Thyroid gland (tissue), 4 donors: ENCODE measurements around the gene SPACA6.

Experiments used
- POLR2A ChIP-seq, 2 donors: fragments of 450-650 bp; IDR thresholded peaks; one replicate each; pipeline ENCODE4 v1.6.1; 2017; ENCODE audit warnings: antibody characterized with exemption in 2 of 2, mild to moderate bottlenecking in 2 of 2, moderate library complexity in 1 of 2
- TF ChIP-seq, protein P1 (sequence below), 6 experiments: fragments of 200-600 bp in 3 of 6; fragments of 450-650 bp in 3 of 6; sonication (generic) in 3 of 6; IDR thresholded peaks; one replicate each; pipeline ENCODE4 v1.5.1; 2016 to 2019; ENCODE audit warnings: antibody characterized with exemption in 6 of 6, mild to moderate bottlenecking in 2 of 6, inconsistent platforms in 1 of 6, moderate library complexity in 1 of 6

DNA sequence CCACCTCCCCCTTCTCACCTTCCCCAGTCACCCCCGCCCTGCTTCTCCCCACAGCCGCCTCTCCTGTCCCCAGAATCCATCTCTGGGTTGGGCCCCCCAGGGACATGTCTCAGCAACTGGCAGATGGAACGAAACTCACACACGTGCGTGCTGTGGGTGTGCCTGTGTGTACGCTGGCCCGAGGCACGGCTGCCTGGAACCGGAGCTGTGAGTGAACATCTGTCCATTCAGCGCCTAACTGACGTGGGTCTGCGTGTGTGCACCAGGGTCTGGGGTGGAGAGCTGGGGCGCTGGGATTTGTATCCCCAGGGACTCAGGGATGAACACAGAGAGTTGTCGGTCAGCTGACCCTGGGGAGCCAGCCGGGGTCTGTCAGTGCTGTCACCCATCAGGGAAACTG, 31.4 kb downstream of the SPACA6 start:
- TF ChIP-seq, protein P1, sequence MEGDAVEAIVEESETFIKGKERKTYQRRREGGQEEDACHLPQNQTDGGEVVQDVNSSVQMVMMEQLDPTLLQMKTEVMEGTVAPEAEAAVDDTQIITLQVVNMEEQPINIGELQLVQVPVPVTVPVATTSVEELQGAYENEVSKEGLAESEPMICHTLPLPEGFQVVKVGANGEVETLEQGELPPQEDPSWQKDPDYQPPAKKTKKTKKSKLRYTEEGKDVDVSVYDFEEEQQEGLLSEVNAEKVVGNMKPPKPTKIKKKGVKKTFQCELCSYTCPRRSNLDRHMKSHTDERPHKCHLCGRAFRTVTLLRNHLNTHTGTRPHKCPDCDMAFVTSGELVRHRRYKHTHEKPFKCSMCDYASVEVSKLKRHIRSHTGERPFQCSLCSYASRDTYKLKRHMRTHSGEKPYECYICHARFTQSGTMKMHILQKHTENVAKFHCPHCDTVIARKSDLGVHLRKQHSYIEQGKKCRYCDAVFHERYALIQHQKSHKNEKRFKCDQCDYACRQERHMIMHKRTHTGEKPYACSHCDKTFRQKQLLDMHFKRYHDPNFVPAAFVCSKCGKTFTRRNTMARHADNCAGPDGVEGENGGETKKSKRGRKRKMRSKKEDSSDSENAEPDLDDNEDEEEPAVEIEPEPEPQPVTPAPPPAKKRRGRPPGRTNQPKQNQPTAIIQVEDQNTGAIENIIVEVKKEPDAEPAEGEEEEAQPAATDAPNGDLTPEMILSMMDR (IDR thresholded peaks at IDR 0.05), result no peak
- no peak for TF ChIP-seq POLR2A (IDR thresholded peaks at IDR 0.05)
